ENCODE results near the gene CHAD.

GRCh38 chr17:50420419-50421112 lies 48.1 kb downstream of the CHAD start:
- TF ChIP-seq, protein P1, sequence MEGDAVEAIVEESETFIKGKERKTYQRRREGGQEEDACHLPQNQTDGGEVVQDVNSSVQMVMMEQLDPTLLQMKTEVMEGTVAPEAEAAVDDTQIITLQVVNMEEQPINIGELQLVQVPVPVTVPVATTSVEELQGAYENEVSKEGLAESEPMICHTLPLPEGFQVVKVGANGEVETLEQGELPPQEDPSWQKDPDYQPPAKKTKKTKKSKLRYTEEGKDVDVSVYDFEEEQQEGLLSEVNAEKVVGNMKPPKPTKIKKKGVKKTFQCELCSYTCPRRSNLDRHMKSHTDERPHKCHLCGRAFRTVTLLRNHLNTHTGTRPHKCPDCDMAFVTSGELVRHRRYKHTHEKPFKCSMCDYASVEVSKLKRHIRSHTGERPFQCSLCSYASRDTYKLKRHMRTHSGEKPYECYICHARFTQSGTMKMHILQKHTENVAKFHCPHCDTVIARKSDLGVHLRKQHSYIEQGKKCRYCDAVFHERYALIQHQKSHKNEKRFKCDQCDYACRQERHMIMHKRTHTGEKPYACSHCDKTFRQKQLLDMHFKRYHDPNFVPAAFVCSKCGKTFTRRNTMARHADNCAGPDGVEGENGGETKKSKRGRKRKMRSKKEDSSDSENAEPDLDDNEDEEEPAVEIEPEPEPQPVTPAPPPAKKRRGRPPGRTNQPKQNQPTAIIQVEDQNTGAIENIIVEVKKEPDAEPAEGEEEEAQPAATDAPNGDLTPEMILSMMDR (conservative IDR thresholded peaks at IDR 0.05; ENCODE audit: low read length): no peak
- no peak for TF ChIP-seq EZH2phosphoT487 (IDR thresholded peaks at IDR 0.05; ENCODE audit: borderline replicate concordance)
